ENCODE data around the gene UBE2O.

UBE2O gene

DNA sequence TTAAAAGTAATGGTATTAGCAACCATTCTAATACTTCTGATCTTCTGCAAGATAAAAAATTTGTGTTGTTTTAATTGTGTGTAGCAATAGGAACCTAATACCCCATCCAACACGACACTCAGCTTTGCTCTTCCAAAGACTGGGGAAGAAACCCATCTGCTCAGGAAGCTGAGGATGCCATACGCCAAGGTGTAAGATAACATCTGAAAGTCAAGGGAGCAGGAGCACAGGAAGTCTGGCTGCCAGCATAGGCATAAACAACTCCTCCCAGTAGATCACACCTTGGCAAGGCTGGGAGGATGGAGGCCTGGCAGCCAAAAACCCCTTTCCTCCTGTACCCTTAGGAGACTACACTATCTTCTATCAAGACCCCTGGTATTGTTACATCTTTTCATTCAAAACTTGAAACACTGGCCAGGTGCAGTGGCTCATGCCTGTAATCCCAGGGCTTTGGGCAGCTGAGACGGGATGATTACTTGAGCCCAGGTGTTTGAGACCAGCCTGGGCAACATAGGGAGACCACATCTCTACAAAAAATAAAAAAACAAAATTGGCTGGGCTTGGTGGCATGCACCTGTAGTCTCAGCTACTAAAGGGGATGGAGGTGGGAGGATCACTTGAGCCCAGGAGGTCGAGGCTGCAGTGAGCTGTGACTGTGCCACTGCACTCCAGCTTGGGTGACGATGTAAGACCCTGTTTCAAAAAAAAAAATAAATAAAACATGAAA, 74.2 kb downstream of the UBE2O start:
- H3K9me3 ChIP-seq (ENCODE audit: control insufficient read depth, insufficient read depth, low read length), result no peaks in the 10 kb centered on the region
- H3K36me3 ChIP-seq (ENCODE audit: control insufficient read depth, insufficient read depth, low read length), result no peaks in the 10 kb centered on the region
- H3K9ac ChIP-seq (ENCODE audit: low read depth, low read length), result no peak overlapping the region
- H3K4me1 ChIP-seq (ENCODE audit: control insufficient read depth, insufficient read depth, low read length), result no peaks in the 10 kb centered on the region
- no peak overlapping the region for H3K4me3 ChIP-seq (ENCODE audit: low read depth, low read length)
- peaks cover 9% of the 10 kb centered on the region for H3K27me3 ChIP-seq (ENCODE audit: control insufficient read depth, insufficient read depth, low read length)

DNA sequence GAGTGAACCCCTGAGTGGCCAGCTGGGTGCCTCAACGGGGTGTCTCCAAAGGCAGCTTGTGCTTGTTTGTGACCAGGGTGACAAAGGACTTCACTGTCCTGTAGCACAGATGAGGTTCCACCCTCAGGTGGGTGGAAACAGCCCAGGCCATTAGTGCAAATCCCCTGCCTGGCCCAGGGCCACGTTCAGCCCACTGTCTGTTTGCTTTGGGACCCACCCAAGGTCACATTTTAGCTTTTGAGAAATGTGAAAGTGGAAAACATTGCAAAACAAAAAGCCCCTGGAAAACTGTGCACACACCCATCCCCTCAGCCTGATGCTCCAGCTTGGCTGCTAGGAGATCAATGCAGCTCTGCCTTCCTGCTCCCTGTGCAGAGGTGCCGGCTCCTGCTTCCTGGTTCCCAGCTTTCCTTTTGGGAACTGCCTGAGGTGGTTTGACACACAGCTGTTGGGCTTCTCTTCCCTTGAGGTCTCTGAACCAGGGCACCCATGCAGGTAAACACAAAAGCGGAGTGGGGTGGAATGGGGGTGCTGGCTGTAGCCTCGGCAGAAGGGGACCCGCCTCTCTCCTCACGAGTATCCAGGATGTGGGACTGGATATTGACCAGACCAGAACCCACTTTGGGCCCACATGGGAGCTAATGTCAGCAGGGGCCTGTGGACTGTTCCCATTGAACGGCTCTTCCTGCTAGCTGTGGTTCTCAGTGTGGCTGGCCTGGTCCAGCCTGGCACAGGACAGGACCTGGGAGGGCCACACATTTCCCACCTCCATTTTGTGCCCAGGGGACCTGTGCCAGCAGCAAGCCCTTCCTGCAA, 76.4 kb downstream of the UBE2O start:
- H3K4me1 ChIP-seq (ENCODE audit: control insufficient read depth, insufficient read depth, low read length), result no peaks in the 10 kb centered on the region
- peaks cover 3% of the 10 kb centered on the region for H3K27me3 ChIP-seq (ENCODE audit: control insufficient read depth, insufficient read depth, low read length)
- H3K4me3 ChIP-seq (ENCODE audit: low read depth, low read length), result no peak overlapping the region
- H3K36me3 ChIP-seq (ENCODE audit: control insufficient read depth, insufficient read depth, low read length), result no peaks in the 10 kb centered on the region
- no peak overlapping the region for H3K9ac ChIP-seq (ENCODE audit: low read depth, low read length)
- no peaks in the 10 kb centered on the region for H3K9me3 ChIP-seq (ENCODE audit: control insufficient read depth, insufficient read depth, low read length)

- Histone ChIP-seq H3K4me1 (ENCODE audit: control insufficient read depth, insufficient read depth, low read length) (no peaks in the 10 kb centered on the region), H3K27me3 (ENCODE audit: control insufficient read depth, insufficient read depth, low read length) (no peaks in the 10 kb centered on the region), H3K36me3 (ENCODE audit: control insufficient read depth, insufficient read depth, low read length) (no peaks in the 10 kb centered on the region), H3K9me3 (ENCODE audit: control insufficient read depth, insufficient read depth, low read length) (no peaks in the 10 kb centered on the region), H3K9ac (ENCODE audit: low read depth, low read length) (no peak overlapping the region), H3K4me3 (ENCODE audit: low read depth, low read length) (no peak overlapping the region)
Measured at GRCh38 chr17:76371656-76372628, 81.0 kb downstream of the UBE2O start.

DNA sequence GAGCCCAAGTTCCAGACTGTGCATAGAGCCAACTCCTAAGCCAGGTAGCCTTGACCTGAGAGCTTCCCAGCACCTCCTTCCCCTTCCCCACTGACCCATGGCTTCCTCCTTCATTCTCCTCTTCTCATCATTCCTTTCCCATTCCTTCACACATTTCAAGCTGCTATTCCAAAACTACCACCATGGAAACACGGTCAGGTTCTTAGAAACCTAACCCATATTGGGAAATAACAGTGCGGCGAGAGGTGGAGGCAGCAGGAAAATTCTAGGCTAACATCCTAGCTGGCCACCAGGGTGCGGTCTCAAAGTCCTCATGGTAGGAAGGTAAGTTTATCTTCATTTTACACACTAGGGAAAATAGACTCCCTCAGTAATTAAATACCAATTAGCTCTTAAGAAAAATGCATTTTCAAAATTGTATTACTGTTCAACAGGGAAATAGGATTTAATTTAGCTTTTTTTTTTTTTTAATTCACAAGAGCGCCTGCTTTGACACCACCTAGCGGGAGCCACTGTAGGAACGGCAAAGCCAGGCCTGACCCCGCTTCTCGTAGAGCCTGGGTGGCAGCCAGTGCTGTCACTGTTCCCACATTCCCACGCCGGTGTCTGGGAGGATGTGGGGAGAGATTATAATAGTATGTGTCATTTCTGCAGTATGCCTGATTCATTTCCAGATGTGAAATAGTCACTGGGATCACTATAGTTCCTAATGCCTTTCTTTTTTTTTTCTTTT, 82.5 kb downstream of the UBE2O start:
- Histone ChIP-seq H3K9ac (ENCODE audit: low read depth, low read length) (no peak overlapping the region), H3K9me3 (ENCODE audit: control insufficient read depth, insufficient read depth, low read length) (no peaks in the 10 kb centered on the region), H3K36me3 (ENCODE audit: control insufficient read depth, insufficient read depth, low read length) (no peaks in the 10 kb centered on the region), H3K4me3 (ENCODE audit: low read depth, low read length) (no peak overlapping the region), H3K4me1 (ENCODE audit: control insufficient read depth, insufficient read depth, low read length) (peaks cover 3% of the 10 kb centered on the region), H3K27me3 (ENCODE audit: control insufficient read depth, insufficient read depth, low read length) (no peaks in the 10 kb centered on the region)

DNA sequence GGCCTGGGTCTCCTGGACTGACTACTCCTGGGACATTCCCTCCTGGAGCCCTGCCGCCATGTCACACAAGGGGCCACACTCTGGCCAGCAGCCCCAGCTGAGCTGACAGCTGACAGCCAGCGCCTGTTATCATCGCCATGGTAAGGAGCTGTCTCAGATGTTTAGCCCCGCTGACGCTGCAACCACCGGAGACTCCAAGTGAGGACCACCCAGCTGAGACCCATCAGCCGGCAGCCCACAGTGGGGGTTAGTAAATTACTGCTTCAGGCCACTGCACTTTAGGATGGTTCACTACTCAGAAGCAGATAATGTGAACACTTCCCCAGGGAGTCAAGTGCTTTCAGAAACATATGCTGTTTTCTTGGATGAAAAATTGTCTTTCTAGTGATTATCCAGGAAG, 83.1 kb downstream of the UBE2O start:
- H3K9me3 ChIP-seq (ENCODE audit: control insufficient read depth, insufficient read depth, low read length), result no peaks in the 10 kb centered on the region
- H3K4me1 ChIP-seq (ENCODE audit: control insufficient read depth, insufficient read depth, low read length), result peaks cover 3% of the 10 kb centered on the region
- no peak overlapping the region for H3K9ac ChIP-seq (ENCODE audit: low read depth, low read length)
- H3K4me3 ChIP-seq (ENCODE audit: low read depth, low read length), result no peak overlapping the region
- H3K27me3 ChIP-seq (ENCODE audit: control insufficient read depth, insufficient read depth, low read length), result no peaks in the 10 kb centered on the region
- no peaks in the 10 kb centered on the region for H3K36me3 ChIP-seq (ENCODE audit: control insufficient read depth, insufficient read depth, low read length)

DNA sequence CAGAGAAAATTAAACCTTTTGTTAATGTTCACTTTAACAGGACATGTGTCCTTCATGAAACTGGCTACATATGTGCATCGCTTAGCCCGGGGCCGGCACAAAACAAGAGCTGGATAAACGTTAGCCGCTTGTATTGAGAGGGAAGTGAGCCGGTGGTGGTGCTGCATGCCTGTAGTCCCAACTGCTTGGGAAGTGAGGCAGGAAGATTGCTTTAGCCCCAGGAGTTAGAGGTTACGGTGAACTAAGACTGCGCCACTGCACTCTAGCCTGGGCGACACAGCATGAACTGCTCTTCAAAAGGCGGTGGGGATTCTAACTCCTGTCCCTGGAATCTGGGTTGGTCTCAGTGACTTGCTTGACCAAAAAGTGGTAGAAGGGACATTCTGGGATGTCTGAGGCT, 83.6 kb downstream of the UBE2O start:
- Histone ChIP-seq H3K4me3 (ENCODE audit: low read depth, low read length) (no peak overlapping the region), H3K9me3 (ENCODE audit: control insufficient read depth, insufficient read depth, low read length) (no peaks in the 10 kb centered on the region), H3K9ac (ENCODE audit: low read depth, low read length) (no peak overlapping the region), H3K36me3 (ENCODE audit: control insufficient read depth, insufficient read depth, low read length) (no peaks in the 10 kb centered on the region), H3K27me3 (ENCODE audit: control insufficient read depth, insufficient read depth, low read length) (no peaks in the 10 kb centered on the region), H3K4me1 (ENCODE audit: control insufficient read depth, insufficient read depth, low read length) (peaks cover 3% of the 10 kb centered on the region)

DNA sequence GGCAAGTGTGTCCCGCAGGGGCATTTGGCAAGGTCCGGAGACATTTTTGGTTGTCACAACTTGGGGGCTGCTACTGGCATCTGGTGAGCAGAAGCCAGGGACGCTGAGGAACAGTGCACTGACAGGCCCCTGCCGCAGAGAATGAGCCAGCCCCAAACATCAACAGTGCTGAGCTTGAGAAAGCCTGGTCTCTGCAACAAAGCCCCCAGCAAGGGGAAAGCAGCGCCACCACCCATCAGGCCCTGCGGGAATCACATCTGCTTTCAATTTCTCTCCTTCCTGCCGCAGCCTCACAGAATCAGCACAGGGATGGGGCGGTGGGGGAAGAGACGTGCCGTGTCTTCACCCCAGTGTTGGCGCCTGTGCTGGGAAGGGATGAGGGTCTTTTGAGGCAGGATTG, 84.4 kb downstream of the UBE2O start:
- Histone ChIP-seq H3K27me3 (ENCODE audit: control insufficient read depth, insufficient read depth, low read length) (no peaks in the 10 kb centered on the region), H3K9me3 (ENCODE audit: control insufficient read depth, insufficient read depth, low read length) (no peaks in the 10 kb centered on the region), H3K36me3 (ENCODE audit: control insufficient read depth, insufficient read depth, low read length) (no peaks in the 10 kb centered on the region), H3K4me3 (ENCODE audit: low read depth, low read length) (no peak overlapping the region), H3K9ac (ENCODE audit: low read depth, low read length) (no peak overlapping the region), H3K4me1 (ENCODE audit: control insufficient read depth, insufficient read depth, low read length) (peaks cover 3% of the 10 kb centered on the region)

DNA sequence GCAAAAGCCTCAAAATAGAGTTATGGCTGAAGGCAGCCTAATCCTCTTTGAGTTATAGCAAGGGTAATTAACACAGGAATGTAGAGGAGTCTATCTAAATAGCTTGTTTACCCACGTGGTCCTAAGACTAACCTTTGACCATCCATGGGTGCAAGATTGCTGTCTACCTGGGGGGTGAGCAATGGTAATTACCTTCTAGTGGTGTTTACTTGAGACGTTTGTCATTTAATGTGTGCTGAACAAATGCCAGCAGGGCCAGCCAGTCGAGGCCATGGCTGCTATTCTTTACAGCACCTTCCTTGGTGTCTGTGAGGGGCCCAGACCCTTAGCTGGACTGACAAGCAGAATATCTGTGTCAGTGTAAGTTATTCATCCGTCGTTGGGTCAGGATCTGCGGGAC, 85.3 kb downstream of the UBE2O start:
- Histone ChIP-seq H3K4me3 (ENCODE audit: low read depth, low read length) (no peak overlapping the region), H3K9me3 (ENCODE audit: control insufficient read depth, insufficient read depth, low read length) (no peaks in the 10 kb centered on the region), H3K9ac (ENCODE audit: low read depth, low read length) (no peak overlapping the region), H3K36me3 (ENCODE audit: control insufficient read depth, insufficient read depth, low read length) (no peaks in the 10 kb centered on the region), H3K27me3 (ENCODE audit: control insufficient read depth, insufficient read depth, low read length) (no peaks in the 10 kb centered on the region), H3K4me1 (ENCODE audit: control insufficient read depth, insufficient read depth, low read length) (peaks cover 3% of the 10 kb centered on the region)

GRCh38 chr17:76366247-76366646, 86.7 kb downstream of the UBE2O start:
- no peaks in the 10 kb centered on the region for H3K27me3 ChIP-seq (ENCODE audit: control insufficient read depth, insufficient read depth, low read length)

GRCh38 chr17:76365256-76365903, 87.6 kb downstream of the UBE2O start:
- H3K27me3 ChIP-seq (ENCODE audit: control insufficient read depth, insufficient read depth, low read length), result no peaks in the 10 kb centered on the region
- H3K36me3 ChIP-seq (ENCODE audit: control insufficient read depth, insufficient read depth, low read length), result no peaks in the 10 kb centered on the region
- no peak overlapping the region for H3K9ac ChIP-seq (ENCODE audit: low read depth, low read length)
- peaks cover 3% of the 10 kb centered on the region for H3K4me1 ChIP-seq (ENCODE audit: control insufficient read depth, insufficient read depth, low read length)
- H3K9me3 ChIP-seq (ENCODE audit: control insufficient read depth, insufficient read depth, low read length), result no peaks in the 10 kb centered on the region
- no peak overlapping the region for H3K4me3 ChIP-seq (ENCODE audit: low read depth, low read length)

More at GRCh38 chr17:76366247-76366646, 86.7 kb downstream of the UBE2O start:
- peaks cover 3% of the 10 kb centered on the region for H3K4me1 ChIP-seq (ENCODE audit: control insufficient read depth, insufficient read depth, low read length)
- no peak overlapping the region for H3K9ac ChIP-seq (ENCODE audit: low read depth, low read length)
- H3K36me3 ChIP-seq (ENCODE audit: control insufficient read depth, insufficient read depth, low read length), result no peaks in the 10 kb centered on the region
- H3K9me3 ChIP-seq (ENCODE audit: control insufficient read depth, insufficient read depth, low read length), result no peaks in the 10 kb centered on the region
- H3K4me3 ChIP-seq (ENCODE audit: low read depth, low read length), result no peak overlapping the region

All from iPS-15b (cell line).